Measurements from ENCODE around the gene EXOSC7.

GRCh38 chr3:45026957-45027356, 50.9 kb downstream of the EXOSC7 start:
- TF ChIP-seq CTCF (IDR thresholded peaks at IDR 0.05) (no peak), POLR2A (IDR thresholded peaks at IDR 0.05) (no peak)

Data from thyroid gland (tissue), 4 donors.